AG09309 (cell line): ENCODE data around the gene SOBP.
A peak's percentile ranks its signal among the peaks of the same experiment; 100 is the strongest.

ENCODE experiments used
- DNase-seq: peaks from one replicate; pipeline ENCODE4 v3.0.0-alpha.2; 2010; ENCODE audit warnings: low read depth
- H3K4me3 ChIP-seq: 2 replicates; pipeline ENCODE4 v1.5.1; 2011; ENCODE audit warnings: mild to moderate bottlenecking, low read depth, low read length, moderate library complexity; ENCODE audit not compliant: control insufficient read depth
- TF ChIP-seq, protein P1 (sequence below): IDR thresholded peaks from 2 replicates; pipeline ENCODE4 v1.5.1; 2011; ENCODE audit warnings: mild to moderate bottlenecking, low read depth, low read length, inconsistent platforms; ENCODE audit not compliant: insufficient read depth, control insufficient read depth; ENCODE audit errors: missing control alignments

Gene SOBP

DNA sequence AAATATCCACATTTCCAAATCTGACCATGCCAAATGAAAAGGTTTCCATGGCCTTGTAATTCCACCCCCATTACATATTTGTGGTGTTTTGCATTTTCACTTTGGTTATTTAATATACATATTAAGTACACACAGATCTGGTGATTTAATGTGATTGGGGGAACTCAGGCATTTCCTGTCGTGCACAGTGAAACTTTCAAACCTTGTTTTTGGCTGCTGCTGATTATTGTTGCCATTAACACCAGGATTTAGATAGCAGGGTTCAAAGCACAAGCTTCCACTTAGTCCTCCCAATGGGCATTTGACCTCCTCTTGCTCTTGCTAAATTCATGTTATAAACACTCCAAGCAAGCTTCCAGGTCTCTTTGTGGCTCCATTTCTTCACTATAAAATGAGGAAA lies 166.5 kb downstream of the SOBP start:
- TF ChIP-seq, protein P1, sequence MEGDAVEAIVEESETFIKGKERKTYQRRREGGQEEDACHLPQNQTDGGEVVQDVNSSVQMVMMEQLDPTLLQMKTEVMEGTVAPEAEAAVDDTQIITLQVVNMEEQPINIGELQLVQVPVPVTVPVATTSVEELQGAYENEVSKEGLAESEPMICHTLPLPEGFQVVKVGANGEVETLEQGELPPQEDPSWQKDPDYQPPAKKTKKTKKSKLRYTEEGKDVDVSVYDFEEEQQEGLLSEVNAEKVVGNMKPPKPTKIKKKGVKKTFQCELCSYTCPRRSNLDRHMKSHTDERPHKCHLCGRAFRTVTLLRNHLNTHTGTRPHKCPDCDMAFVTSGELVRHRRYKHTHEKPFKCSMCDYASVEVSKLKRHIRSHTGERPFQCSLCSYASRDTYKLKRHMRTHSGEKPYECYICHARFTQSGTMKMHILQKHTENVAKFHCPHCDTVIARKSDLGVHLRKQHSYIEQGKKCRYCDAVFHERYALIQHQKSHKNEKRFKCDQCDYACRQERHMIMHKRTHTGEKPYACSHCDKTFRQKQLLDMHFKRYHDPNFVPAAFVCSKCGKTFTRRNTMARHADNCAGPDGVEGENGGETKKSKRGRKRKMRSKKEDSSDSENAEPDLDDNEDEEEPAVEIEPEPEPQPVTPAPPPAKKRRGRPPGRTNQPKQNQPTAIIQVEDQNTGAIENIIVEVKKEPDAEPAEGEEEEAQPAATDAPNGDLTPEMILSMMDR = no peak
- DNase-seq = no peak
- no peak overlapping the region for H3K4me3 ChIP-seq

DNA sequence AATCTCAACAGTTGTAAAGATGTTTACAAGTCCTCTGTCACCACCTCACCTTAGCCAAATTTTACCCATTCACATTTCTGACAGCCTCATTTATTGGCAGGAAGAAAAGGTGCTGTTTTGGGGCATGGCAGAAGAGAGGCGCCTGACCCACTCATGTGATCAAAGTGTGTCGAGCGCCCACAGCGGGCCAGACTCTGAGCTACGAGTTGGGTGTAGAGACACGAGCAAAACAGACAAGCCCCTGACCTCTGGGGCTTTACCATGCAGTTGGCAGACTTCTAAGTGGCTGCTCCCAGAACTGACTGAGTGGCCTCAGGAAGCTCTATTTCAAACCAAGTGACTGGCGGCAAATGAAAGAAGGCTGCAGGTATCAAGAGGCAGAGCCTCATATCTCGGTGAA lies 167.0 kb downstream of the SOBP start:
- DNase-seq = no peak
- TF ChIP-seq, protein P1 = no peak
- H3K4me3 ChIP-seq = no peak overlapping the region

DNA sequence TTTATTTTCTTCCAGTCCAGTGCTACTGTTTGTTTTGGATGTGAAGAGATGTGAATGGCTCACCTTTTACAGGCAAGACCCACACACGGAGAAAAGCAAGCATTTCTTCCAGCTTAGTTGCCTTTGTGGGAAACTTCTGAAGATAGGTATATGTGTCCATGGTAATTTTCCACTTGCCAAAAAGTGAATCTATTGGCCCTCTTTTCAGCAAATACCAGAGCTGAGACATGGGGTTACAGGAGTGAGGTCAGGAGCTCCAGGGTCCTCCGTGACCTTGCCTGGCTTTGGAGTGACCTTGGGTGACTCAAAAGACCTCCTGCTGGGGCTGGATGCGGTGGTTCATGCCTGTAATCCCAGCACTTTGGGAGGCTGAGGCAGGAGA lies 167.4 kb downstream of the SOBP start:
- TF ChIP-seq, protein P1 = no peak
- no peak for DNase-seq
- H3K4me3 ChIP-seq = no peak overlapping the region

DNA sequence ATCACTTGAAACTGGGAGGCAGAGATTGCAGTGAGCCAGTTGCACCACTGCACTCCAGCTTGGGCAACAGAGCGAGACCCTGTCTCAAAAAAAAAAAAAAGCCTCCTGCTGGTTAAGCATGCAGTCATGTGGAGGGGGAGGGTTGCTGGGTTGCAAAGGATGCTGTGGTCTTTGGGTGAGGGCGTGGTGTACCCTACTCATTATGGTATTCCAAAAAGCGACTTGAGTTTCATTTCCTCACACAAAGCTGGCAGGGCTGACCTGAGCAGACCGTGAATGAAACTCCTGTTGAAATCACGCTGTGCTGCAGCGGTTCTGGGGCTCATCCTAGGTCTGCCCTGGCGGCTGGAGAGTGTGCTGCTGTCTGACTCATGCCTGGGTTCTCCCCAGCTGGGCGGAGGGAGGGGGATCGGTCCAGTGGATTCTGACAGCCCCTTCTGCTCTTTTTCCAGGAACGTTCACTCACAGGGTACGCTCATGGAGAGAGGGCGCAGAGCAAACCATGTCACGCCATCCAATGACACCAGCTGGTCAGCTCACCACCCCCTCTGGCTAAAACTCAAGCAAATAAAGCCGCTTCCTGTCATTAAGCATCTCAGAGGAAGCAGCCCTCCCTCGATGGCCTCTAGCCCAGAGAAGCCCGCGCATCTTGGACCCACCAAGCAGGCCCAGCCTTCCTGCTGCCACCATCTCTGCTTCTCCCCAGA lies 168.0 kb downstream of the SOBP start:
- DNase-seq = no peak
- peak overlapping the region; percentile 26 for H3K4me3 ChIP-seq
- TF ChIP-seq, protein P1 = peak; percentile 41

DNA sequence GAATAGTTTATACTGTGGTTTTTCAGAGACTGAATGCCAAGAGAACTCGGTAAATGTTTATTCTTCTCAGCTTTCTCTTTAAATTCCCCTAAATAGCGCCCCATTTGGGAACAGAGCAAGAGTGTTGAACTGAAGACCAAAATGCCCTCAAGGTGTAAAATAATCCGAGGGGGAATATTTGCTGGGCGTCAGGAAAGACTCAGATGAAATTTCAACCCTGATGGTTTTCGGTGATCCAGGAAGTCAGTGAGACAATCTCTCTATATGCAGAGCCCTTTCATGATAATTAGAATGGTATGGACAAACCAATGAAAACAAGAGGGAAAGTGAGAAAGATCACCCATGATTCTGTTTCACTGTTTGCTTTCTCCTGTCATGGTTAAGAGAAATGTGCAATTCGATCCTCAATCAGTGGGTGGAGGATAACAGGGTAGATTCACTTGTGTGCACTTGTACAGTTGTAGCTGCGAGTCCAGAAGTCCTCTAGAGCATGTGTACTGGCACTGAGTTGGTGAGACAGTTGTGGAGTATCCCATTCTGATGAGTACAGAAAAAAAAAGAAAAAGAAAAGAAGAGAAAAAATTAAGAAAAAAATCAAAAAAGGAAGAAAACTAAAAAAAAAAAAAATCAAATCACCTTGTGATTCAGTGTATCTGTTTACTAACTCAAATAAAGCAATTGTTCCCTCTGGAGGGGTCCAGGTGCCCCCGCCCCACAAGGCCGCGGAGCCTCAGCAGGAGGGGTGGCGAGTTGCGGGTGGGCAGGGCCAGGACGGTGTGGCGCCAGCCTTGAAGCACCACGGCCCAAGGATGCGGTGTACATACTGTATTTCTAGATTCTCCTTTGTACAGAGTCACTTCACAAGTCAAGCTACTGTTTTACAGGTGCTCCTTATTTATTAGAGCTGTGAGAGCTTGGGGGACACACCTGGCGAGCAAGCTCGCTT lies 169.3 kb downstream of the SOBP start:
- TF ChIP-seq, protein P1 = peak; percentile 2
- no peak for DNase-seq
- H3K4me3 ChIP-seq = no peak overlapping the region

DNA sequence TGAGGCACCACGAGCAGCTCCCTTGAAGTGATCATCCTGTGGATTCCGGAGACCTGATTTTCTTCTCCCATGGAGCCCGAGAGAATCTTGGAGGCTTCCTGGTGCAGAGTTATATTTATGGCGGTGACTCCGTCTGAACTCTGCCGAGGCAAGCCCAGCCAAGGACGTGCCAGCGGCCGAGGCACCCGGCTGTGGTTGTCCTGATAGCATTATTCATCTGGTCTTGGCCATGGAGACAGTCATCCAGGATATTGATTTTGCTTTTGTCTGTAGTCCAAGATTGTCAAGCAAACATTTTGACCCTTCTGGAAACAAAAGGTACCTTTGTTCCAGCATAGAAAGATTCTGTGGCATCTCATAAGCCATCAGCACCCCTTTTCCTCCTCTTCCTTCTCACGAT lies 170.9 kb downstream of the SOBP start:
- no peak overlapping the region for H3K4me3 ChIP-seq
- TF ChIP-seq, protein P1 = no peak
- no peak for DNase-seq
